HG03095 (cell line): Measurements from ENCODE around the gene ROS1.

Source experiments
- ATAC-seq: cut with Tn5 transposase; IDR thresholded peaks from one replicate; pipeline ENCODE4 v1.9.1; 2021; ENCODE audit warnings: moderate library complexity; ENCODE audit not compliant: unreplicated experiment

The ROS1 gene

DNA sequence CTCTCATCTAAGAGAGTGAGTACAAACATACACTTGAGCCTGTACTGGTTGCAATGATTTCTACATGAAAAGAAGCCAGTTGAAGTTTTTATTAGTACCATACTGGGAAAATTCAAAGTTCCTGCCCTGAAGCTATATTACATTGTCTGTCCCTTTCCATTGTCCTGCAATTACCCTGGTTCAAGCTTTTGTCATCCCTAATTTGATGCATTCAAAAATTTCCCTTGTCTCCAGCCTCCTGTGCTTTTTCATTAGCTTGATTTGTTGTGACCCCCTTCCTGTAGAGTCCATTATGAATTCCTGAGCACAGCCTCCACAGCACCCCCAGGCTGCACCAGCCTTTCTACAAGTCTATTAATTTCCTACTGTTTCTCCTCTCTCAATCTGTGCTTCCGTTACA is 114.0 kb downstream of the ROS1 start:
- ATAC-seq = no peak

DNA sequence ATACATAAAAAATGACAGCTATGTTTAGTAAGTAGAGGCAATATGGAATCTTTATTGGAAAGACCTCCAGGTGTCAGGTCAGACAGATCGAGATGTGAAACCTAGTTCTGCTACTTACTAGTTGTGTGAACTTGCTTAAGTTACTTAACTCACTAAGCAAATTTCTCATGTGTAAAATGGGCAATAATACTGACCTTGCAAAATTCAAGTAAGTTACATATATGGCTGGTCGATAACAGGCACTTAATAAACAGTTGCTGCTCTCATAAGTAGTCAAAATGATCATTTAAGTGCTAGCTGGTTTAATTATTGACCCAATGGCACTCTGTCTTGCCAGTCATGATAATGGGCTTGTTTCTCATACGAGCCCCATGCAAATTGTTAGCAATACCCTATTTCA is 114.4 kb downstream of the ROS1 start:
- no peak for ATAC-seq

DNA sequence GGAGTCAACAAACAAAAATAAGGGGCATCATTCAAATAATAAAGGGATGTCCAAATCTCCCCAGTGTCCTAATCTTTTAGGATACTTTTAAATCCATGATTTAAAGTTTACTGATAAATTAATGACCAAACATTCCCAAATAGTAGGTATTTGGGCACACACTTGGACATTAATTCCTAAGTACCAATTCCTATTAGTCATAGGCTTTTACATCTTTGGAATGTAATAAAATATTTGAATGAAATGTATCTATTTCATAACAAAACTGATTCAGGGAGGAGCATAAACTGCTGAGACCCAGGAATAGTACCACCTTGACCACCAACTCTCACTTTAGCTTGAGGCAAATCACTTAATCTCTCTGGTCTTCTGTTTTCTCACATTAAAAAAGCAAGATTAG is 116.1 kb downstream of the ROS1 start:
- ATAC-seq = no peak

DNA sequence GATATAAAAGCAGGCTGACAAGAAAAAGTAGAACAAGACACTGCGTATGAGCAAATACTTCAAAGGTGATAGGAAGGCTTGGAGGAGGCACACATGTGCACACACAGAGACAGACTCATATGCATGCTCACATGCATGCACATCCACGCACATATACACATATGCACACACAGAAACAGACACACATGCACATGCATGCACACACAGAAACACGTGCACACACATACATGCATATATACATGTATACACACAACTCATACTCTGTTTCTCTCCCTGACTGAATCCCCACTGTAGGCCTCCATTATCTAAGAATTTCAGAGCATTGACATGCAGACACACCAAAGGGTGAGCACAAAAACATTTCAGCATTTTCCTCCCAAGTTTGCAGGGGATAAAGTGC is 116.7 kb downstream of the ROS1 start:
- ATAC-seq = no peak

DNA sequence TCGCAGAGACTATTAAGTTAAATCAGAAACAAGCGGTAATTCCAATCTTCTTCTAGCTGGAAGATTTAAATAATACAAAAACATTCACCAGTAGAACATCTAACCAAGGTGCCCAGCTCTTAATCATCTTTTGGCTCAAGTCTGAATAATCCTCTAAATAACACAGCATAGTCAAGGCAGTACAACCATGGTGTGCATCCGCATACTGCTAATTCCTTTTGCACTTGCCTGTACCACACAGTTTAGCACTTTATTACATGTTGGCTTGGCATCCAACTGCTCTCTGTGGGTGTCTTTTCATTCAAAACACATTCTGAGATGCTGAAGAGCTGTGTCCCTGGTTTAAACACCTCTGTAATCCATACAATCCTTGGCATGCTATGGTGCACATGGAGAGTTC is 118.1 kb downstream of the ROS1 start:
- ATAC-seq = no peak

DNA sequence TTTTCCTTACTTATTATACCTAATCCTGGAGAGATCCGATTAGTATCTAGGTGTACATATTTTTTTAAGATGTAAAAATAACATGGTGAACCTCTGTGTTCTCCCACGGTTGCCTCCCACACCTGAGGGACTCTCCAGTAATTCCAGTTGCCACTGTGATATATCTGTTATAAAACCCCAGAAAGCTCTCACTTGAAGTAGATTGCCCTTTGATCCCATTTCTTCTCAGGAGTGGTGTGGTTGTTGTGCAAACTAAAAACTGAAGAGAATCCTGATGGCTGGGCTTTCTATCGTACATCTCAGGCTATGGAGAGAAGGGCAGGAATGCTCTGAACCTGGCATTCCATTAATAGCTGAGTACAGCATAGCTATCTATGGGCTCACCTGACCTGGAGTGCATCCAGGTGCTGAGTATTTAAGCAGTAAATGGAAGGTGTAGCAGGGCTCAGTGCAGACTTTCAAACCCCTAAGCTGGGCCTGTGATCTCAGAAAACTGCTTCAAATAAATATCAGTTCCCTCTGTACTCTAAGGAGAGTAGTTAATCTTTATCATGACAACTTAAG is 119.4 kb downstream of the ROS1 start:
- ATAC-seq = no peak

DNA sequence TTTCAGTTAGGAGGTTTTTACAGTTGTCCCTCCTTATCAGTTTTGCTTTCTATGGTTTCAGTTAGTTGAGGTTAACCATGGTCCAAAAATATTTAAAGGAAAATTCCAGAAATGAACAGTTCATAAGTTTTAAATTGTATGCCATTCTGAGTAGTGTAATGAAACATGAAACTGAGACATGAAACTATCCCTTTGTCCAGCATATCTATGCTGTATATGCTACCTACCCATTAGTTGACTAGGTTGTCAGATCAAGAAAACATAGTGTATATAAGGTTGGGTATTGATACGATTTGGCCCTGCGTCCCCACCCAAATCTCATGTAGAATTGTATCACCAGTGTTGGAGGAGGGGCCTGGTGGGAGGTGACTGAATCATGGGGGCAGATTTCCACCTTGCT is 121.3 kb downstream of the ROS1 start:
- no peak for ATAC-seq

DNA sequence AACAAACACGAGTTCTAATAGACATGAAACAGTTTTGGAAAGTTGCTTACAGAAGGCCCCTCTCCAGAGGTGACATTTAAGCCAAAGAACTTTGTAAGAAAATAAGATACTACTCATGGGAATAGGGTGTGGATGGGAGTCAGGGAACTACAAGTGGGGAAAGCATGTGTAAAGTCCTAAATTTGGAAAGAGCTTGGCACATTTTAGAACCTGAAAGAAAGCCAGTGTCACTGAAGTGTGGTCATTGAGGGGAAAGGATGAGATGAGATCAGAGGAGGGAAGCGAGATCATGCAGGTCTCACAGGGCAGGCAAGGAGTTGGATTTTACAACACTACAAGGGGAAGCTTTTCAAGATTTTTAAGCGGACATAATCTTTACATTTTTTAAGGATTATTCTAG is 122.4 kb downstream of the ROS1 start:
- no peak for ATAC-seq

DNA sequence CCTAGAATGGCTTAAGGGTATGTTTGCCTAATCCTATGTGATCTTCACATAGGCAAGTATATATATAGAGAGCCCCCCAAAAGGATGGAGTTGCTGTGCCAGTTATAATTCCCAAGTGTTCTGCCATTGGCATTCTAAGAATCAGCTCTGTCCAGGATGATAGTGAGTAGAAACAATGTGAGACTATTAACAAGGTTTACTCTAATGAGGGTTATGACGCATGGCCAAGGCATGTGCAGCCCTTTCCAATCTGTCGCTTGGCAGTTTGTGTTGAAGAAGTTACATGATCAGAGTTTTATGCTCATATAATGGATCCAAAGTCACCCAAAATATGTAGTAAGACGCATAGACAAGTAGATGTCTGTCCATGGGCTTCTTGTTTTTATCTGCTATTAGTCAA is 126.8 kb downstream of the ROS1 start:
- no peak for ATAC-seq

DNA sequence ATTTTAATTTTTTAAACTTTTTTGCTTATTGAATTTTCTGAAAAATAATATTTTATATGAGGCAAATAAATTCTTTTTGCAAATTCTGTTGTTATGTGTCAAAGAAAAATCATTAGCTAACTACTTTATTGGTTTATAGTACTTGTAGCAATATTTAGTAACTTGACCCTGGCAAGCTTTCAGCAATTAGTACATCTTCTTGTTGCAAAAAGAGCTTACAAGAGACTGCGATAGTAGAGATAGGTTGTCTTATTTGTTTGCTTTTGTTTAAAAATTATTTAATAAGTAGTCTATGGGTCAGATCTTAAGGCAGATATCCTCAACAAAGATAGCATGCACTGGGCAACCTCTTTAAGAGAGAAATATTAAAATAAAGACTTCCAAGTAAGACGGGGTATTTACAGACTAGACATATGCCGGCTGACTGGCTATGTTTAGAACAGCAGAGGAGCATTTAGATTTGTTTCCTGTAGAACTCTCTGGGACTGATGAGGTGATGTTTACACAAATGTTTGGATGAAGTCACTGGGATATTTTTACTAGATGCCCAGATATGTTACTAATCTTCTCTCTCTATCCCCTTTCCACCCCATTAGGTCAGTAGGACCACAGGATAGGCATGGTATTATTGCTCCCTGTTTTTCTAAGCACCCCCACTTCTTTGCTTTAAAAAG is 135.4 kb downstream of the ROS1 start:
- no peak for ATAC-seq

DNA sequence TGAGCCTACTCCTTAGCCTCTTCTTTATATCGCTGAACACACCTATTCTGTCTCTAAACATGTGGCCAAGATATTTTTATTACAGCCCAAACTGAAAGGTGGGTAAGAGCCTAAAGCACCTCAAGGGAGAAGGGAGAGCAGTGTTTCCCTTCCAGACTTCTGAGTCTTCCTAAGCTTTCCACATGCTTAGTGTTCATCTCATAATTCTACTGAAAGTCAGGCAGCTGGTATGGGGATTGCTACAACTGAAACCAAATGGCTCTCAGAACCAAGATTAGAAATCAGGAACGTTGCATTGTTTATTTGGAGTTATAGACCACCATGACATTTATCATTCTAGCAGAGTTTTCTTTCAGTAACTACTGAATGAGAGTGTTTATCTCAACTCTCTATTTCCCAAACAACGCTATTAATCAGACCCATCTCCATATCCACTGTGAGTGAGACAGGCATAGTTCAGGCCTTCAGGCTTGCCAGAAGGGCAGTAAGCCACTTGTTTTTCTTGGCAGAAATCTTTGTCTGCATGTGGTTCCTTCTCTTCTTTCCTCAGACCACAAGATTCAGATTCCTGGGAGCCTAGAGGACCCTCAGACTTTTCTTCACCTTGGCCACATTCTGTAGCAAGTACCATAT is 137.5 kb downstream of the ROS1 start:
- no peak for ATAC-seq

DNA sequence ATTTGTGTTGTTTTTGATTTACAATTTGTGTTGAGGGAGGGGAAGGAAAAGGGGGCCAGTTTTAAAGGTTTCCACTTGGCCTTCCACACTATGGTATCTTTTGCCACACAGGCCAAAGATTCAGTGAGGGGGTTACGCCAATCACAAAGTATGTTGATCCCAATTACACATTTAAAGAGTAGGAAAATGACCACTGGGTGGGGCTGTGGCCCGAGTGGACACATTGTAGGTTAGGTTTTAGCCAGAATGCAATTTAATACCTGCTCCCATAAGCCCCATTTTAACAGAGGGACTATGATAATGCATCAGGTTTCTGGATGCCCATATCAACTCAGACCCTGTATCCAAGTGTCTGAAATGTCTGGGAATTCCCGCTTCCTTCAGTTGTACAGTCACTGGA is 144.8 kb downstream of the ROS1 start:
- ATAC-seq = no peak

DNA sequence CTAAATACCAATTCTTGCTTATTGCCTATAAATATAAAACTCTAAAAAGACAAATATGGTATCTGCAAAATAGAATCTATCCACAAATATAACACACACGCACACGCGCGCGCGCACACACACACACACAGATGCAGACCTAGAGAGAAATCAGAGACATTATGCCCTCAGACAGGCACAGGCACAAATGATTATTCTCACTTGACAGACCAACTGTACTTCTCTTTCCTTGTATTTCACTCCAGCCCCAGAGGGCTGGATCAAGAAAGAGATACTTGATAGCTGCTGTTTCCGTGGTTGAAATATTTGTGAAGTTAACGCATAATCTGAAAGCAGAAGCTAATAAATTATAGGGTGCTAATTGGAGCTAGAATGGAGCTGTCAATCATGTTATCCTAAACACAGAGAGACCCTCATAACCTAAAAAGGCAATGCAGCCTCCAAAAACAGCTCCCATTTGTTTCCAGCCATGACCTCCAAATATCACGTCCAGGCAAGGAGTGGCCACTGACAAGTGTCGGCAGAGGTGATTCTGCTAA is 148.9 kb downstream of the ROS1 start:
- ATAC-seq = no peak

DNA sequence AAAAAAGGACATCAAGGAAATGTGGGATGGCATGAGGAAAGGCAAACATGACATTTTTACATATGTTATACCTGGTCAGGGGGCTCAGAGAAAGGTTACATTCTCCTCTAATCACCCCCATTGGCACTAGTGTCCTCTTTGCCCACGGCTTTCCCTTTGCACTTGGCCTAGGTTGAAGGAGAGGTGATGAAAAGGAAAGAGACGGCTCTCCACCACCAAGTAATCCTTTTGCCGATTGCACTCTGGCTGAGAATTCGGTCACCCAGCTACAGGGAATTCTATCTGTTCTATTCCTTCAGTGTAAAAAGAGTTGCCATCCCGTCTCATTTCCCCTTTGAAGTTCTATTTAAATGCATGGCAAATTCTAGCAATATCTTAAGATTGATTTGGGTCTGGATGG is 150.0 kb downstream of the ROS1 start:
- no peak for ATAC-seq

DNA sequence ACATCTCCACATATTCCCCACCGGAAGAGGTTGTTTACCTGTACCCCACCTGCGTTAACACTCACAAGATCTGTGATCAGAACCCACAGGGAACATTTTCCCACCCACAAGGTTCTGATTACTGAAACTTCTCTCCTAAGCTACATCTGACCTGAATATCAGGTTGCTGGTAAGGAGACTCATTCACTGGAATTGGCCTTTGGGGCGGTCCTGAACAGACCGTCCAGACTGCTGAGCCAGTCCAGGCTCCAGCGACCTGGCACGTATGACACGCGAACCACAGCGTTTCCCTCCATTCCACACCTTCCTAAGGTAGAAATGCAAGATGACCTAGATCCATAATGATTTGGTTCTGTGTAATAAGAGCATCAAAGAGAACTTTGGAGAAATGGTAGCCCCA is 150.5 kb downstream of the ROS1 start:
- no peak for ATAC-seq

DNA sequence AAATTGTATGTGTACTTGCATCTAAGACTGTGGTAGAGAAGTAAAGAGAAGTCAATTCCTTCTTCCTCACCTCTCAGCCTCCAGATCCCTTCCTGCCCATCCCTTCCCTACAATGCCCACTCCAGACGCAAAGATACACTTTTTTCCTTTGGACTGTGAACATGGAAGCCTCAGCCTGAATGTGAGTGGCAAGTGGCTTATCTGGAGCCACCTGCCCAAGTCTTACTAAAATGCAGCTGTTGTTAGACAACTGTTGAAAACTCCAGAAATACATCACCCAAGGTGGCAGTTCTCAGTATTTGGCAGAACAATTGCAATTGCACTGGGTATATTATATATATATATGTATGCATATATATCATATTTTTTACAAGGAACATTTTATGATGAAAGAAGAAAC is 152.9 kb downstream of the ROS1 start:
- no peak for ATAC-seq

DNA sequence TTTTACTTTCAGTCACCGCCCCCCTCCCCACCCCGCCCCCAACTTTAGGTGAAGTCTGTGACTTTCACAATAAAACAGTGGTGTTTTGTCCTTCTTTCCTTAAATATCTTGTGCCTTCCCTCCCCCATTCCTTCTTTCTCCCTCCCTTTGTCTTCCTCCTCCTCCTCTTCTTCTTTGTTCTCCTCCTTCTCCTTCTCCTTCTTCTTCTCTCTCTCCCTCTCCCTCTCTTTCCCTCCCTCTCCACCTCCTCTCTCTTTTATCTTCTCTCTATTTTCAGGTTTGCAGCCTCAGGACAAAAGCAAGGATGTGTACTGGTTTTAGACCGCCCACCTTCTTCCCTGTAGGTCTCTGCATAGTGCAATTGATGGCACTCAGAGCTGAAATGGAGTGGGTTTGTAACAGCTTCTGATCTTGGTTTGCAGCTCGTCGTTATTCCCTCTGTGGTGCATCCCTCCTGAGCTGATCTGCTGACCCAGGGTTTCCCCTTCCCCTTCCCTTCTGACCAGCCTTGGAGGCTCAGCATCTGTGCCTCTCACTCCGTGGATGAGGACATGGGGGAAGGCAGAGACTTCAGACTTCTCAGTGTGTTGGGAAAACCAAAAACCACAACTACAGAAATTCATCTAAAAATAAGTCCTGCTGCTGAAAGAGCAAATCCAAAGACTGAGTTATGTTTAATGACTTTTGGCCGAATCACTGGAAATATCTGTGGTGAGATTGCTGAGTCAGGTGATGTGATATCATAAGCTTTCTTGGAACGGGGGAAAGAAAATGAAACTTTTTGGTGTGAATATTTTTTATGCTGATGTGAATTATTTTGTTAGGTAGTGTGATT is 153.5 kb downstream of the ROS1 start:
- no peak for ATAC-seq

DNA sequence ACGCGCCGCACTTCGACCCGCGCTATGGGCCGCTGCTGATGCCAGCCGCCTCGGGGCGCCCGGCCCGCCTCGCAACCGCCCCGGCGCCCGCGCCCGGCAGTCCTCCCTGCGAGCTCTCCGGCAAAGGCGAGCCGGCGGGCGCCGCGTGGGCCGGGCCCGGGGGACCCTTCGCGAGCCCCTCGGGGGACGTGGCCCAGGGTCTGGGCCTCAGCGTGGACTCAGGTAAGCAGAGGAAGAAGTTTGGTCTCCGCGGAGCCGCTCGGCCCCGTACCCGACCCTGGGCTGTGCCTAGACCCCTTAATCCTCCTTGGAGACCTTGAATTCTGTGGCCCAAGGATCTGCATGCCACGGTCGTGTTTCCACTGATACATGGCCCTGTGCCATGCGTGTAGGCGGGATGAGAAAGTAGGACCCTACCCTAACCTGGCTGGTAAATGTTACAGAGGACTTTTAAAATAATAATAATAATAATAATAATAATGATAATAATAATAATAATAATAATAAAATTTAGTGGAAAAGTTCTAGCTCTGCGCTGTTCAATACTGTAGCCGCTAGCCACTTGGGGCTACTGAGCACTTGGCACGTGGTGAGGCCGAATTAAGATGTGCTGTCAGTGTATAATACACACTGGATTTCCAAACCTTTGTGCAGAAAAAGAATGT is 154.8 kb downstream of the ROS1 start:
- ATAC-seq = no peak

DNA sequence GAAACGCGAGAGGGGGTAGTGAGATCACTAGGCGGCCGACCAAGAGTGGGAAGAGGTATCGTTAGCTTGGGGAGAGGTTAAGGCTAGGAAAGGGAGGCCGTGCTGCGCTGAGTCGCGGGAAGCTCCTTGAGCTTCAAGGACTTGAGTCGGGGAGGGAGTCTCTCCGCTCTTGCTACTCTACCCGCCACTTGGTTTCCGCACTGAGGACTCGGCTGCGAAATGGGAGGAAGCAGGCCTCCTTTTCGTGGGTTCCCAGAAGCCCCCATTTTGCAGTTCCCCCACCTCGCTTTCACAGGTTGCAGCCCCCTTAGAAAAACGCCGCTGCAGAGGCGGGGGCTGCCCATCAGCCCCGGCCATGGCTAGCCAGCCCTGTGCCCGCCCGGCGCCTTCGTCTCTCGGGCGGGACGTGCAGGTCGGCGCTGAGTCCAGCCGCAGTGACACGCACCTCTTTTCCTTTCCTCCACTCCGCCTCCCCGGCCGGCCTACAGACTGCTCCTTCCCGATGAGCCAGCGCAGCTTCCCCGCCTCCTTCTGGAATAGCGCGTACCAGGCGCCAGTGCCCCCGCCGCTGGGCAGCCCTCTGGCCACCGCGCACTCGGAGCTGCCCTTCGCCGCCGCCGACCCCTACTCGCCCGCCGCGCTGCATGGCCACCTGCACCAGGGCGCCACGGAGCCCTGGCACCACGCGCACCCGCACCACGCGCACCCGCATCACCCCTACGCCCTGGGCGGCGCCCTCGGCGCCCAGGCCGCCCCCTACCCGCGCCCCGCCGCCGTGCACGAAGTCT is 155.5 kb downstream of the ROS1 start:
- ATAC-seq = no peak

DNA sequence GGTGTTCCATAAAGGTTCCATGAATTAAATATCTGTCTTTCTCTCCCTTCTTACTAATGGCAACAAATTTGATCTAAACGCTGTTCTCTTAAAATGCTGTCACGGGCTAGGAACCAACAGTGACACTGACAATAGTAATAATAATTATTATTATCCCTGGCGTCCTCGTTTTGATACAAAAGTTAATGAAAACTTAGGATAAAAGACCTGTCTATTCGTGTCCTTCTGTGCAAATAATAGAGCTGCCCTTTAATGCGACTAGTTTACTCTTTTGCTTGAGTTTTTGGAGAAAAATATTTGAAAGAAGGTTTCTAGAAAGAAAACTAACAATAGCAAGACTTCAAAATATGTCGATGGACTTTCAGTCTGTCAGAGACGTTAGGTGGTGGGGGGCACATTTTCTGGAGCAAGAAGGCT is 156.1 kb downstream of the ROS1 start:
- ATAC-seq = no peak
